Hepatocyte (in vitro differentiated cells): ENCODE data around the gene OS9.

Experiments used
- CTCF ChIP-seq: fragments of 200-600 bp; sonication (generic); IDR thresholded peaks from 2 replicates; pipeline ENCODE4 v1.5.1; 2016; ENCODE audit warnings: antibody characterized with exemption, mild to moderate bottlenecking; ENCODE audit not compliant: poor library complexity
- EZH2 ChIP-seq: fragments of 200-600 bp; sonication (generic); IDR thresholded peaks from 2 replicates; pipeline ENCODE4 v1.6.1; 2016; ENCODE audit warnings: antibody characterized with exemption, mild to moderate bottlenecking, borderline replicate concordance
- EZH2phosphoT487 ChIP-seq: fragments of 200-600 bp; sonication (generic); IDR thresholded peaks from one replicate; pipeline ENCODE4 v1.6.1; 2018; ENCODE audit warnings: antibody characterized with exemption, mild to moderate bottlenecking, low read depth, moderate library complexity; ENCODE audit not compliant: unreplicated experiment, severe bottlenecking

- TF ChIP-seq CTCF (no peak), EZH2 (no peak), EZH2phosphoT487 (no peak)
Measured at GRCh38 chr12:57761391-57761998, 67.6 kb downstream of the OS9 start.
